Stimulated activated CD8-positive, alpha-beta memory T cell treated with anti-CD3 and anti-CD28 coated beads, Interleukin-15, amount 100 ng/mL, for 24 hours (primary cell): ENCODE data around the gene SSTR1.
"Not testable (repeated sequence)": the region's sequence is repeated elsewhere in the genome, so short reads cannot be mapped to it uniquely, and the experiment has no call there.

Experiments
- DNase-seq: peaks from one replicate; pipeline ENCODE4 v3.0.0-alpha.2; 2020; ENCODE audit warnings: low read depth

Gene SSTR1, protein sequence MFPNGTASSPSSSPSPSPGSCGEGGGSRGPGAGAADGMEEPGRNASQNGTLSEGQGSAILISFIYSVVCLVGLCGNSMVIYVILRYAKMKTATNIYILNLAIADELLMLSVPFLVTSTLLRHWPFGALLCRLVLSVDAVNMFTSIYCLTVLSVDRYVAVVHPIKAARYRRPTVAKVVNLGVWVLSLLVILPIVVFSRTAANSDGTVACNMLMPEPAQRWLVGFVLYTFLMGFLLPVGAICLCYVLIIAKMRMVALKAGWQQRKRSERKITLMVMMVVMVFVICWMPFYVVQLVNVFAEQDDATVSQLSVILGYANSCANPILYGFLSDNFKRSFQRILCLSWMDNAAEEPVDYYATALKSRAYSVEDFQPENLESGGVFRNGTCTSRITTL

DNA sequence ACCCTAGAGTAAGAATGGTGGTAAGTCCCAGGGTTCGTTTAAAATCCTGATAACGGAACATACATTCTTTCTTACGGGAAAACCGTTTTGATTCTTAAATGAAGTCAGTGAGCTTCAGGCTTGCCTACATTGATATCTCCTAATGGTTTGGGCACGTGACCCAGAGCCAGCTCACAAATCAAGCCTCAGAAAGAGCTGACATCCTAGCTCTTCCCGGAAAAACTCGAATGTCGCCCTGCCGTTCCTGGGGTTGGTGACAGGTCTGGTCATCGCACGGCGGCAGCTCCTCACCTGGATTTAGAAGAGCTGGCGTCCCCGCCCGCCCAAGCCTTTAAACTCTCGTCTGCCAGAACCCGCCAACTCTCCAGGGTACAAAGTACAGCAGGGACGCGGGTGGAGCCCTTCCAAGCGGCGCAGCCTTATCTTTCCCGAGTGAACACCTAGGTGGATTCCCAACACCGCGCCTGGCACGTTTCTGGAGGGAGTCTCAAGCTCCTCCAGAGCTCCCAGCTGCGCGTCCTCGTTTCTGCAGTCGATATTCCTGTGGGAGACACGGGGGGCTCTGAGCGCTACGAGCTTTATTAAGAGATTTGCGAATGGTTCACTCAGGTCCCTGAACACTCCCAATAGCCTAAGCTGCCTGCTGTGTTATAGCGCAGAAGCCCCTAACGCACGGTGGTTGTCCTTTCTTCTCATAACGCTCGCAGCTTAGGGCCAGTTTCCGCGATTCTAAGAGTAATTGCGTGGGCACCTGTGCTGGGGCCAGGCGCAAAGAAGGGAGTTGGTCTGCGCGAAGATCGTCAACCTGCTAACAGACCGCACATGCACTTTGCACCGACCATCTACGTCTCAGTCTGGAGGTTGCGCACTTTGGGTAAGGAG lies at the start of gene SSTR1:
SSTR1 (plus strand) TSS at position 169 of the 882 bp plus-strand sequence. CDS start 1,486 bp downstream, outside the sequence.
- DNase-seq = no peak

DNA sequence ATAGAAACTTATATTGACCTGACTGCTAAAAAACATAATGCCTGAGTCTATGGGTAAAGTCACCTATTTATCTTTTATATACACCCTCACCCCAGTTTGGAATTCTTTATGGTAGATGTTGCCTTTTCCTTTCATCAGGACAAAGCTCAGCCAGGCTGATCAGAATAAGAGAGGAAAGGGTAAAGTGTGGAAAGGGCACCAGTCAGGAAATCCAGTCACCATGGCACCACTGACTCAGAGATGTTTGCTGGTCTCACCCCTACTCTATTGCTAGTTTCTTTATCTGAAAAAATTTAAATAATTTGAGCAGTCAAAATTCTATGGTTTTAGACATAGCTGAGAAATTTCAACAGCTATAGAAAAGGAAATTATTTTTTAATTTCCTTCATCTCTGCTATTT lies 49.2 kb upstream of the SSTR1 start:
- DNase-seq = no peak

GRCh38 chr14:38168416-38168815 lies 39.3 kb upstream of the SSTR1 start:
- no peak for DNase-seq

DNA sequence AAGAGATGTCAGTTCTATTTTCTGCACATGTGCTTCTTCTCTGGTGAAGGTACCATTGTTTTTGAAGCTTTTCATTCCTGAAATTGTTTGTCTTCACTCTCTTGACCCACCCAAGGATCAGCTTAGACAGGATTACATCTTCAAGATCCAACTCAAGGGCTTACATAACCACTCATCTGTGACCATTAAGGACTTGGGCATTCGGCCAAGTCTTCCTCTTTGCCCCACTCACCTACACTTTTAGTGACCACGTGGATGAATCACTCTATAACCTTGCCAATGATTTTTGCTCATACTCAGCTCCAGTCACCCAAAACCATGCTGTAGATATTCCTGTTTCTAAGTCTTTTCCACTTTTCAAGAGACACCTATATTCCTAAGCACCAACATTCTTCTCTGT lies 36.5 kb upstream of the SSTR1 start:
- DNase-seq = no peak

DNA sequence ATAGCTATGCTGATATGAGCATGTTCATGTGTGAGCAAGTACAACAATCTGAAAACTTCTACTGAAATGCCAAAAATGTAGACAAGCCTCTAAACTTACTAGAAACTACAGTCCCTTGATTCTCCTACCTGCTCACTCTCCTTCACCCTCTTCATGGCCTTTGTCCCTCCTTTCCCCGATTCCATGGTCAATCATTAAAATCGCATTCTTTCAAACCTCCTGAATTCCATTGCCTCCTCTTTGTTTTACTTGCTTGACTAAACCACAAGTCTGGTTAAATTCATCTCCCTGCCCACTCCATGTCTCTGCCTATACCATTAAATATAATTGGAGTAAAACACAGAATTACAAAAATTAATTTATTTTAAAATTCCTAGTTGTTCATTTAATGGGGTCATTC lies 33.0 kb upstream of the SSTR1 start:
- DNase-seq = no peak

DNA sequence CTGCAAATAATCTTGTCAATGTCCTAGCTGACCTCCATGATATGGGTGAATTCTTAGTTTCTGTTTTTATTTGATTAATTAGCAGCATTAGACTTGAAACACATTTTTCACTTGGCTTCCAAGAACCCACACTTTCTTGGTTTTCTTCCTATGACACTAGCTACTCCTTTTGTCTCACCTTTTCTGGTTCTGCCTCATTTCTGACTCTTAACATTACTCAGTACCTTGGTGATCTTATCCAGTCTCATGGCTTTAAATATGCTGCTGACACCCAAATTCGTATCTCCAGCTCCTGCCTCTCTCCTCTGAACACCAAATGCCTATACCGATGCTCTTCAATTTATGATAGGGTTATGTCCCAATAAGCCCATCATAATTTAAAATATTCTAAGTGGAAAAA lies 32.0 kb upstream of the SSTR1 start:
- DNase-seq = no peak

- no peak for DNase-seq
Observed at GRCh38 chr14:38176379-38176778, 31.3 kb upstream of the SSTR1 start.

DNA sequence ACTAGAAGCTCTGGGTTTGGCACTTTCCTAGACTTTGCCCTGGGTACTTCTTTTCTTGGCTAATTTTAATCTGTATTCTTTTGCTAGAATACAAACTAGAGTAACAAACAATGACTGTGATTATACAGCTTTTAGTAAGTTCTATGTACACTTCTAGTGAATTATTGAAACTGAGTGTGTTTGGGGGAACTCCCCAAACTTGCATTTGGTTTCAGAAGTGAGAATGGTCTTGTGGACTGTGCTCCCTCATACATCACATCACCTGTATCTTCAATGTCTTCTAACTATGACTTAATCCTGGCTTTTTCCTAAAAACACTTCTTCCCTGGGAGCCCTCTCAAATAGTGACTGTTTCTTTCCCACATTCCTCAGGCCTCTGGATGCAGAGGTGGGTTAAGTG lies 23.6 kb upstream of the SSTR1 start:
- no peak for DNase-seq

GRCh38 chr14:38185671-38186070 lies 22.0 kb upstream of the SSTR1 start:
- DNase-seq = no peak

DNA sequence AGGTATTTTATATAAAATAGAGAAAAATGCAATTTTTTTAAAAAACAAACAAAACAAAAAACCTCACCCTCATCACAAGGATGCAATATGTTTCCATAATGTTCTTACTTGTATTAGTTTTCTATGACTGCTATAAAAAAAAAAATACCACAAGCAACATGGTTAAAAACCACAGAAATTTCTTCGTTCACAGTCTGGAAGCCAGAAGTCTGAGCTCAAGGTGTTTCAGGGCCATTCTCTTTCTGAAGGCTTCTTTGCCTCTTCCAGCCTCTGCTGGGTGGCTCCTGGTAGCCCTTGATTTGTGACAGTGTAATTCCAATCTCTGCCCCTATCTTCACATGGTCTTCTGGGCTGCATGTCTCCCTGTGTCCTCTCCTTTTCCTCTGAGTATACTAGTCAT lies 21.5 kb upstream of the SSTR1 start:
- DNase-seq = no peak

GRCh38 chr14:38187528-38187927 lies 20.2 kb upstream of the SSTR1 start:
- no peak for DNase-seq

- no peak for DNase-seq
Observed at GRCh38 chr14:38189930-38190726, 17.6 kb upstream of the SSTR1 start.

DNA sequence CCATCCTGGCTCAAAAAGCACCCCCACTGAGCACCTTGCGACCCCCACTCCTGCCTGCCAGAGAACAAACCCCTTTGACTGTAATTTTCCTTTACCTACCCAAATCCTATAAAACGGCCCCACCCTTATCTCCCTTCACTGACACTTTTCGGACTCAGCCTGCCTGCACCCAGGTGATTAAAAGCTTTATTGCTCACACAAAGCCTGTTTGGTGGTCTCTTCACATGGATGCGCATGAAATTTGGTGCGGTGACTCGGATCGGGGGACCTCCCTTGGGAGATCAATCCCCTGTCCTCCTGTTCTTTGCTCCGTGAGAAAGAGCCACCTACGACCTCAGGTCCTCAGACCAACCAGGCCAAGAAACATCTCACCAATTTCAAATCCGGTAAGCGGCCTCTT lies 16.9 kb upstream of the SSTR1 start:
- not testable (repeated sequence) for DNase-seq

- DNase-seq = not testable (repeated sequence)
Observed at GRCh38 chr14:38191491-38191890, 16.2 kb upstream of the SSTR1 start.

DNA sequence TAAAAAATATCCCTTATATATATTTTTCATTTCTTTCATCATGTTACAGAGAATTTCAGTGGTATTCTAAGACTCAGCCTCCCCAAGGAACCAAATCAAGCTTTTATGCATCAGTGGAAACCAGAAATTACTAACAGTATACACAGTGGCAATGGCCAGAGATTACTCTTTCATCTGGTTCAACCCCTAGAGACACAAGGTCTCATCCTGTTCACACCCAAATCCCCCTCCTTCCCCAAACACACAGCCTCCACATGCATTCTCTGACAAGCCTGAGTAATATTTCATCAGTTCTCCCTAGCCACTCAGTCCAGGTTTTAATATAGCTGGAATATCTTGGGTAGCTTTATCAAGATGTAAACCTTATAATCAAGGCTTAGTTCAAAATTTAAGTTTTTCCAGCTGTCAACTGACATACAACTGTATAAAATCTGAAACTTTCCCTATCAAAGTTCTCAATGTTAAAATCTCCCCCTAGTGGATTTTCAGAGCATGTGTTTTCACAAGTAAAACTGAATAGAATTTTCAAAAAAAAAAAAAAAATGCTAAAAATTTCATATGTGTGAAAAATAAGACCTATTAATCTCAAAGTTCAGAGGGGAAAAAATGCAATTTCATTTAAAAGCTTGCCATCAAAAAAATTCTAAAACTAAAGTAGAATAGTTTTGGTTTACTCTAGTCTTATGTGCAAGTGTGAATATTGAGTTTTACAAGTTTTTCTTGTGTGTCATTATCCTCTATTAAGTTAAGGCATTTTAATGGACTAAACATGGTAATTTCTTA lies 10.5 kb upstream of the SSTR1 start:
- DNase-seq = no peak

DNA sequence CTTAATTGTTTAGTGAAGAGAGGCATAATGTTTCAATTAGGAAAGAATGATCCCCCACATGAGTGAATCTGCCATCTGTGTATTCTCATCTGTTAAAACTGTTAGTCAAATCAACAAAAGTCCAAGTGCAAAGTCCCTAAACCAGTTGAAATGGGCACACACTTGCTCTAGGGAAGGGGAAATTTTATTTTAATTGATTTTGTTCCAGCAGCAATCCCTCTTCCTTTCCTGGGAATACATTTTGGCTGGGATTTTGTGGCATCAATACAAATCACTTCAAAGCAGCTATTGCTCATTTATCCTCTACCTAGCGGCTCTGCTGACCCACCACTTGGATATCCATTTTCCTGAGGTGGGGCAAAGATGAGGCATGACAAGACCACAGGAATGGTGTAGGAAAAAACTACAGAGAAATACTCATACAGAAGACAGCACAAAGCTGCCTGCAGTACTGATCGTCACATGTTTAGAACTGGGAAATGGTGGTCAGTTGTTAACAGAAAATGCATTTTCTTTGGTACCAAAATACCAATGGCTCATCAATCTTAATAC lies 9.8 kb upstream of the SSTR1 start:
- no peak for DNase-seq

DNA sequence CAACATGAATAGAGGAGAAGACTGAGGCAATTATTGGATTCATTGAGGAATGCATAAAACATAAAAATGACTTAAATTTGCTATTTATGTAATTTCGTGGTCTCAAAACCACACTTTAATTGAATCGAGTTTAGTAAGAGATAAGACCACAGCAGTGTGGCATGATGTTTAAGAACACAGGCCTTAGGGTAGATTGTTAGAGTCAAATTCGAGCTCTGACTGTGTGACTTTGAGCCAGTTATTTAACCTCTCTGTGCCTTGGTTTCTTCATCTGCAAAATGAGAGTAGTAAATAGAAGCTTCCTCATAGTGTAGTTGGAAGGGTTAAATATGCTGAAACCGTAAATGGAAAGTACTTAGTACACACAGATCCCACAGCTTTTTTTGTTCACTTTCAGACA lies 9.3 kb upstream of the SSTR1 start:
- no peak for DNase-seq

- DNase-seq = no peak
Observed at GRCh38 chr14:38199076-38199475, 8.6 kb upstream of the SSTR1 start.

- no peak for DNase-seq
Observed at GRCh38 chr14:38199739-38200138, 8.0 kb upstream of the SSTR1 start.

- DNase-seq = no peak
Observed at GRCh38 chr14:38201137-38201828, 6.4 kb upstream of the SSTR1 start.
